Measurements from ENCODE around the gene NAMPT.
A peak's percentile ranks its signal among the peaks of the same experiment; 100 is the strongest.

Gene NAMPT

GRCh38 chr7:106224797-106225196 lies 60.0 kb downstream of the NAMPT start:
- no peak for TF ChIP-seq CTCF (conservative IDR thresholded peaks at IDR 0.05)
- H3K27ac ChIP-seq = no peak overlapping the region

DNA sequence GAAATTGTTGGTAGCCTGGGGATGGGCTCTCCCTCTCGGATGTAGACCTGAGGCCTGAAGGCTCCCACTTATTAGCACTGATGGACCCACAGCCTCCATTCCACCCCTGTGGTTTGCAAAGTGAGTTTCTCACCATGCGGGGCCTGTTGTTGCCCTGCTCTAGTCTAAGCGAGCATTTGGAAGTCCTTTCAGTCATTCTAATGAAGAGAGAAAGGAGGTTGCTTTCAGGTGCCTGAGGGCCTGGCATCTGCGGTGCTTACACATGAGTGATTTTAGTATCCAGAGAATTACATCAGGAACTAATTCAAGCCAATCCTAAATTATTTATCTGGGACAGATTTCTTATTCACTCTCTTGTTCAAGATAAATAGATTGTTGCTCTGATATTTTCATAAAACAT lies 61.6 kb downstream of the NAMPT start:
- no peak for TF ChIP-seq CTCF (conservative IDR thresholded peaks at IDR 0.05)
- no peak overlapping the region for H3K27ac ChIP-seq

DNA sequence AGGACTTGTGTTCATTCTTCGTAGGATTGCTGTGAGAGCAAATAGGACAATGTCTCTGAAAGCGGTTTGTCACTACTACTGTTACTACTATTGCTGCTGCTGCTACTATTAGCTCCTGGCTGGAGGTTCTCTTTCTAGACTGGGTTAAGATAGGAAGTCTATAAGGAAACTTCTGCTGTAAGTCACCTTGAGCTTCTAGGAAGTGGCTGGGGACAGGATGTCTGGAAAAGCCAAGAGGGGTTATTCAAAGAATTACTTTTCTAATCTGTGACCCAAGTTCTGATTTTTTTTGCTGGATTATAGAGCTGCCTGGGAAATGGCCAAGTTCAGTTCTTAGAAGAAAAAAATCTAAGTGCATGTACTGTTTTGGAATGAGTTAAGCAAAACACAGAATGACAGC lies 62.2 kb downstream of the NAMPT start:
- no peak overlapping the region for H3K27ac ChIP-seq
- TF ChIP-seq CTCF (conservative IDR thresholded peaks at IDR 0.05) = no peak

- H3K27ac ChIP-seq = no peak overlapping the region
- TF ChIP-seq CTCF (conservative IDR thresholded peaks at IDR 0.05) = no peak
Observed at GRCh38 chr7:106220307-106220706, 64.5 kb downstream of the NAMPT start.

- H3K27ac ChIP-seq = no peak overlapping the region
- no peak for TF ChIP-seq CTCF (conservative IDR thresholded peaks at IDR 0.05)
Observed at GRCh38 chr7:106219170-106219569, 65.6 kb downstream of the NAMPT start.

- H3K27ac ChIP-seq = no peak overlapping the region; the same call in 1 of the 2 replicates
- TF ChIP-seq CTCF (conservative IDR thresholded peaks at IDR 0.05) = no peak
Observed at GRCh38 chr7:106218546-106218945, 66.2 kb downstream of the NAMPT start.

DNA sequence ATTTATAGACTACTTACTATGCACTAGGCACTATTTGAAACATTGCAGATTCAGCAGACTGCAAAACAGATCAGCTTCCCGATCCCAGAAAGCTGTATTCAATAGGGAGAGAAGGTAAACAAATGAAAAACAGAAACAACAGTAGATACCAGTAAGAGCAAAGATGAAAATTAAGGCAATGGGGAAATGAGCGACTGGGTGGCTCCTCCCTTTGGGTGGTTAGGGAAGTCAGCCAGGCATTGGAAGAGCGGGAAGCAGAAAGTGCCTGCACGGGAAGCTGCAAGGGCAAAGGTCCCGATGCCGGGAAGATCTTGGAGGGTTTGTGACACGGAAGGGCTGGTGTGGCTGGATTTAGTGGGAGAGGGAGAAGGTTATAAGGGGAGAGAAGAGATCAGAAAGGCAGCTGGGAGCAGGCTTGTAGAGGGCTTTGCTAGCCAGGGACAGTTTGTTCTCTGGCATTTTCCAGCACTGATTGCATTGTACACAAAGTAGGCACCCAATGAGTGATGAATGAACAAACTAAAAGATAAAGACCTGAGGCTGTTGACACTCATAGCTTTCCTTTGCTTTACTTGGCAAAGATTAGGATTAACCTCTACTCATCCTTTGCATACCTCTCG lies 67.8 kb downstream of the NAMPT start:
- H3K27ac ChIP-seq = peak overlapping the region; percentile 89
- TF ChIP-seq CTCF (conservative IDR thresholded peaks at IDR 0.05) = no peak

All from VCaP (cell line).